Activated CD8-positive, alpha-beta memory T cell treated with anti-CD3 and anti-CD28 coated beads for 36 hours (primary cell): ENCODE results near the gene CCL11. TPM values are rescaled to one million over a fixed set of nuclear protein-coding genes. Genes with fewer than 3 reads are reported as not detected.
"Not testable (repeated sequence)": the region's sequence is repeated elsewhere in the genome, so short reads cannot be mapped to it uniquely, and the experiment has no call there.

Experiments
- CTCF ChIA-PET: fragments of 350-600 bp; sonication (Branson Sonifier 250); formaldehyde crosslinking; loops from one replicate; lab custom pipeline; 2021; ENCODE audit warnings: antibody characterized with exemption; lab: Charles Lee
- POLR2A ChIA-PET: fragments of 350-600 bp; sonication (Branson Sonifier 250); formaldehyde crosslinking; loops from one replicate; lab custom pipeline; 2021; ENCODE audit warnings: antibody characterized with exemption; lab: Charles Lee
- total RNA-seq, 2 experiments: library from RNA; stranded (reverse); gene quantifications; one replicate each; pipeline ENCODE4 v1.2.3, GENCODE V29; 2021

The CCL11 gene
- total RNA-seq, 2 experiments from 2014 or later: not detected

DNA sequence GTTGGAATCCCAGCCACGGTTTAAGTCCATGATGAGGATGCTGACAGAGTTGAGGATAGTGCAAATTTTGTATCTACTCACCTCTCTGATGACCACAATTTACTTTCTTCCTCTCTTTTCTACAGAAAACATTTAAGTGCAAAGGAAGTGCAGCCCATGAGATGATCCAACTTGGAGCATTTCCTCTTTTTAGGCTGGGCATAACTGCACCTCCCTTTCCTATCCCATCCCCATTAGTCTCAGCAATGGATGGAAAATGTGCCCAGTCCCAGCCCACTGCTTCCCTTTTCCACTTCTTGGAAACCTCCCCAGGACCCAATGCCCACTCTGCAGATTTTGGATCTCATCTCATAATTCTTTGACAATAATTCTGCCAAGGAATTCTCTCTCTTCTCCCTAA, 17.1 kb downstream of the CCL11 start:
- CTCF ChIA-PET: no interaction called here
- POLR2A ChIA-PET: no interaction called here

GRCh38 chr17:34303606-34304005, 18.1 kb downstream of the CCL11 start:
- ChIA-PET POLR2A (no interaction called here), CTCF (no interaction called here)

DNA sequence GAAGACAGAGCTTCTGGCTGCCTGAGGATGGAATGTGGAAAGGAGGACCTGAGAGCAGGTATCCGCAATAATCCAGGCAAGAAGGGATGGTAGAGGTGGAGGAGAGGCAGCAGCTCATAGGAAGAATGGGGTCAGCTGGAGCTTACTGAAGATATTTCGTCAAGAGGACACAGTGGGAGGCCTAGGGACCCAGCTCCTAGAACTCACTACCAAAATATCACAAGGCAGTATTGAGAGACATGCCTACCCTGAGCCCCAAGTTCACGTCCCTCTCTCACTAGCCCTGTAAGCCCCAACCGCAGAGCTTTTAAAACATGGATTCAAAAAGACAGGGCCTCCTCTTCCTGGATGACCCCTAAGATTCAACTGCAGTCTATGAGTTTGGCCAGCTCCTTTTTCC, 19.5 kb downstream of the CCL11 start:
- POLR2A ChIA-PET: no interaction called here
- CTCF ChIA-PET: no interaction called here

DNA sequence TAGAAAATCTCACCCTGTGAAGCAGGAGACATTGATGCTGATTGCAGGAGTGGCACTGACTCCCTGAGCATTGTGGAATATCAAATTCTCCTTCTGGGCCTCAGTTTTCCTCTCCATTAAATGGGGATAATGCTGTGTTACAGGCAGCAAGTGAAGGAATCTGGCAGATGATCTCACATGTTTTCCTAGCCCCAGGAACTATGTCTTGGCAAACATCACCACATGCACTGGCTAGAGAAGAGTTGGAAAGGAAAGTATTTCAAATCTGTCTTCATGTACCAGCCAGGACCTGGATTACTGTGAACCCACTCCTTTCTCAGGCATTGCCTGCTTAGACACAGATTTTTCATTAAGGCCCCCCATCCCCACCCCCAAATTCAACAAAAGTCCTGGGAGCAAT, 20.1 kb downstream of the CCL11 start:
- ChIA-PET CTCF (no interaction called here), POLR2A (no interaction called here)

DNA sequence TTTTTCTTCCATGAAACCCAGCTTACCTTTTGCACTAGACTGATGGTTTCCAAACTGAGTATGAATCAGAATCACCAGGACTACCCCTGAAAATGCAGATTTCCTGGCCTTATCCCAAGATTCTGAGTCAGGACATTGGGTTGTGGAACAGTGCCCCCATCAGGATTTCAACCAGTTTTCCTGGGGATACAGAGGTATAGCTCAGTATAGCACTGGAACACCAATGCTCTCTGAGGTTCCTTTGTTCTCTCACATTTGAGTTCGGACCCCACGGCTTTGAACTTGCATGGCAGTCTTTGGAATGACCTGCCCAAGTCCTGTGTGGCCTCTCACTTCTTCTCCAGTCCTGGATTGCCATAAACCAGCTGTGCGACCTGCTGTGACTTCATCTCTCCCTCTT, 20.9 kb downstream of the CCL11 start:
- CTCF ChIA-PET: no interaction called here
- POLR2A ChIA-PET: no interaction called here

DNA sequence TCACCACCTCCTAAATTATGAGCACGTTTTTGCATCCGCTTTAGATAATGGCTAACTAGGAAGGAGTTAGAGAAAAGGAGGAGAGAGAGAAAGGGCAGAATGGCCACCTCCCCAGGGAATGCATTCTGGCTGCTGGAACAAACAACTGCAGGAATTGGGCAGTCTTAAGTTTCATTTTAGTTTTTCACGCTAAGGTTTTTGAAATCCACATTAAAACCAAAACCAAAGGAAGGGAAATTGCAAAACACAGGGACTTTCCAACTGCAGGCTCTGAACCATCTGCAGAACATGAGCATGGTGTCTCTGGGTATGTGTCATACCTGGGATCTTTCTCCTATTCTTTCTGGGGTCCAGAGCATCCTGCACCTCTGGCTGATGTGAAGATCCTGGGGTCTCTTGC, 21.6 kb downstream of the CCL11 start:
- ChIA-PET CTCF (no interaction called here), POLR2A (no interaction called here)

DNA sequence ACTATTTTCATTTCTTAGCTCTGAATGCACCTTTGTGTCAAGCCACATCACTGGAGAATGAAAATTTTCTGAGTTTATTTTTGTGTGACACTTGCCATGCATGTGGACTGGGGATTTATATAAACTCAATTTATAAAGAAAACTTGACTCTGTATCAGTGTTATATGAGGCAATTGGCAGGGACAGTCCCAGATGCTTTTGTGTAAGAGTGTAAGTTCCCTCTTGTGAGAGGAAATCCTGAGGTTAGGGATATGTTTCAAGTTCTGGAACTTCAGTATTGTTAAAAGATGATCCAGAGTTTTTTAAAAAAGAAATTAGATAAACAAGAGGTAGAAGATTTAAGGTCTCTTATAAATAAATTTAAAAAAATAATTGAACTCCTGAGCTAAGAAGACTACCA, 22.8 kb downstream of the CCL11 start:
- CTCF ChIA-PET: no interaction called here
- POLR2A ChIA-PET: no interaction called here

DNA sequence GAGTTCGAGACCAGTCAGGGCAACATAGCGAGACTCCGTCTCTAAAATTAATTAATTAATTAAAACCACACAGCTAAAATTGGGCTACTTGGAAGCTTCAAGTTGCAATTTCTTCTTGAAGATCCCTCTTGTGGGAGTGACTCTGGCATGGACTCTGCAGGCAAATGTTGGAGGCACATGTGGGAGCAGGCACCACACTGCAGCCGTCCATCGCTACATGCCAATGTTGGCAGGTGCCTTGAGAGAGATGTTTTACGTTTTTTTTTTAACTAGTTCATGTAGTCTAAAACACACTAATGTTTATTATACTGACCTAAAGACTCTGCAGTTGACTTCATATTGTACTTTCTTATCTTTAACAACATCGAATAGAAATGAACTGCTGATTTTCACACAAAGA, 25.7 kb downstream of the CCL11 start:
- POLR2A ChIA-PET: no interaction called here
- CTCF ChIA-PET: no interaction called here

GRCh38 chr17:34312080-34312479, 26.5 kb downstream of the CCL11 start:
- CTCF ChIA-PET: no interaction called here
- POLR2A ChIA-PET: no interaction called here

- ChIA-PET POLR2A (no interaction called here), CTCF (no interaction called here)
These were observed 27.6 kb downstream of the CCL11 start for GRCh38 chr17:34313164-34313563.

DNA sequence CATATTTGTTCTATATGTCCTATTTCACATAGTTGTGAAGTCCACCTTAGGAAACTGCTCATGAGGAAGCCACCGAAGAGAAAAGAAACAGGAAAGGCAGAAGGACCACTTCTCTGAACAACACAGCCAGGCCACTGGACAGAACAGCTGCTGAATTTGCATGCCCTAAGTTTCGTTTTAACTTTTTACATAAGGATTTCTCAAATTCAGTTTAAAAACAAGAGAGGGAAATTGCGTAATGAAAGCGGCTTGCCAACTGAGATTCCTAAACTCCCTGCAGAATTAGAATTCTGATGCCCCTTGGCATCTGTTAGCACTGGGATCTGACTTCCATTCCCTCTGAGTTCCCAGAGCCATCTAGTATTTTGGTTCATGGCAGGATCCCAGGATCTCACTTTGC, 28.7 kb downstream of the CCL11 start:
- ChIA-PET CTCF (no interaction called here), POLR2A (no interaction called here)

GRCh38 chr17:34318474-34318873, 32.9 kb downstream of the CCL11 start:
- CTCF ChIA-PET: no interaction called here
- POLR2A ChIA-PET: no interaction called here

GRCh38 chr17:34319039-34319483, 33.5 kb downstream of the CCL11 start, which contains the start of gene CCL8:
TSS of gene CCL8 (plus strand) at chr17:34319435. CDS start at chr17:34319502, 67 bp downstream.
- POLR2A ChIA-PET: no interaction called here
- CTCF ChIA-PET: no interaction called here

DNA sequence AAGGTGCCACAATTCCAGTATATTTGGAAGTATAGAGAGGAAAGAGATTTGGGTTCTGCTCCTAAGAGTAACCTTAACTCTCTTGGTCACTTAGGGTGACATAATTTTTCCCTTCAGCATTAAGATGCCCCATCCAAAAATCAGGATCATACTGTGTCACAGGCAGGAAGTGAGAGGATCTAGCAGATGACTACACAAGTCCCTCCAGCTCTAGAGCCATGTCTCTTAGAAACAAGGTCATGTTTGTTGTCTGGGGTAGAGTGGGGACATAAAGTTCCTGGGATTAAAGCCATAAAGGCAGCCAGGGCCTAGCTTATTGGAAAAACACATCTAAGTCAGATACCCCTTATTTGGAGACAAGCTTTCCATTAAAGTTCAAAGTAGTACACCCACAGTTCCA, 36.4 kb downstream of the CCL11 start:
- CTCF ChIA-PET: interaction anchor here (0.8 kb wide), 1 partner anchor 122 kb away, joined by 3 read pairs; no protein-coding TSS in a partner anchor
- POLR2A ChIA-PET: no interaction called here

DNA sequence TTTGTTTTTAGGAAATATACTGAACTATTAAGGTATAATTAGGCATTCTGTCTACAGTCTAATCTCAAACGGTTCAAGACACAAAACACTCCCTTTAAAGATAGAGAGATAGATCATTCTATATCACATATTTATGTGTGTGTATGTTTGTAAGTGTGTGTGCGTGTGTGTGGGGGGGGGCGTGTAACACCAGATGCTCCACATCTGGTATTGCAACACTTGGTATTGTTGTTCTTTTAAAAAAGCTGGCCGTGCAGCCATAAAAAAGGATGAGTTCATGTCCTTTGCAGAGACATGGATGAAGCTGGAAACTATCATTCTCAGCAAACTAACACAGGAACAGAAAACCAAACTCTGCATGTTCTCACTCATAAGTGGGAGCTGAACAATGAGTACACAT, 42.0 kb downstream of the CCL11 start:
- CTCF ChIA-PET: interaction anchor here (0.9 kb wide), 1 partner anchor 34 kb away, joined by 3 read pairs; no protein-coding TSS in a partner anchor
- POLR2A ChIA-PET: not testable (repeated sequence)

- POLR2A ChIA-PET: no interaction called here
These were observed 52.2 kb downstream of the CCL11 start for GRCh38 chr17:34337701-34338100.

More at GRCh38 chr17:34337701-34338100, 52.2 kb downstream of the CCL11 start:
- CTCF ChIA-PET: no interaction called here

Other genes starting within 250 kb of the CCL11 start
- not detected for gene CCL2, start 30.5 kb upstream of the CCL11 start, total RNA-seq
- gene CCL7, start 15.5 kb upstream of the CCL11 start, total RNA-seq: not detected
- gene CCL8, start 33.7 kb downstream of the CCL11 start, total RNA-seq: not detected
- not detected for gene CCL13, start 70.7 kb downstream of the CCL11 start, total RNA-seq
- 10 to 100 TPM; 20.3 to 21.9 TPM for gene CCL1, start 77.5 kb downstream of the CCL11 start, total RNA-seq